Thoracic aorta endothelial cell (primary cell): ENCODE measurements around the gene PCDHGA4. TPM values are rescaled to one million over a fixed set of nuclear protein-coding genes. Genes with fewer than 3 reads are reported as not detected.

Experiments used
- total RNA-seq: library from RNA; depleted of rRNA; stranded (reverse); fragments of >200 nt; gene quantifications from 2 replicates; pipeline ENCODE4 v1.2.3, GENCODE V29; 2012

Gene PCDHGA4
- total RNA-seq, 1 donor = 2.2 TPM

GRCh38 chr5:141397756-141398551 is 43.1 kb downstream of the PCDHGA4 start, which contains the start of gene PCDHGB5:
PCDHGB5 (plus strand) TSS chr5:141397947; CDS start chr5:141398128, 181 bp downstream.

GRCh38 chr5:141402553-141403243 is 47.9 kb downstream of the PCDHGA4 start, which contains the start of gene PCDHGA9:
PCDHGA9 (plus strand) TSS chr5:141402778; CDS start chr5:141402953, 175 bp downstream.

Other genes starting within 250 kb of the PCDHGA4 start
- 0.07 and 0.13 TPM in 2 replicates for gene PCDHB4, start 233.2 kb upstream of the PCDHGA4 start, total RNA-seq
- 0.40 and 0.43 TPM in 2 replicates for gene PCDHB5, start 219.8 kb upstream of the PCDHGA4 start, total RNA-seq
- gene PCDHB6, start 205.0 kb upstream of the PCDHGA4 start, total RNA-seq = 0.07 TPM in 1 of 2 replicates, not detected in the other
- 0.22 and 0.40 TPM in 2 replicates for gene PCDHB7, start 182.4 kb upstream of the PCDHGA4 start, total RNA-seq
- 0.07 and 0.13 TPM in 2 replicates for gene PCDHB8, start 177.2 kb upstream of the PCDHGA4 start, total RNA-seq
- 0.07 and 0.13 TPM in 2 replicates for gene PCDHB16, start 172.6 kb upstream of the PCDHGA4 start, total RNA-seq
- 0.13 and 0.14 TPM in 2 replicates for gene PCDHB9, start 167.9 kb upstream of the PCDHGA4 start, total RNA-seq
- 0.22 and 0.66 TPM in 2 replicates for gene PCDHB10, start 162.7 kb upstream of the PCDHGA4 start, total RNA-seq
- 0.07 and 0.27 TPM in 2 replicates for gene PCDHB11, start 155.4 kb upstream of the PCDHGA4 start, total RNA-seq
- gene PCDHB12, start 146.3 kb upstream of the PCDHGA4 start, total RNA-seq = 0.07 and 0.27 TPM in 2 replicates
- 0.22 and 0.66 TPM in 2 replicates for gene PCDHB13, start 141.1 kb upstream of the PCDHGA4 start, total RNA-seq
- 0.14 and 0.53 TPM in 2 replicates for gene PCDHB14, start 131.7 kb upstream of the PCDHGA4 start, total RNA-seq
- gene PCDHB15, start 109.6 kb upstream of the PCDHGA4 start, total RNA-seq = 0.14 and 0.66 TPM in 2 replicates
- gene SLC25A2, start 51.0 kb upstream of the PCDHGA4 start, total RNA-seq = 0.27 and 0.50 TPM in 2 replicates
- 62.1 and 70.6 TPM in 2 replicates for gene TAF7, start 34.2 kb upstream of the PCDHGA4 start, total RNA-seq
- 0.22 and 0.40 TPM in 2 replicates for gene PCDHGA1, start 24.5 kb upstream of the PCDHGA4 start, total RNA-seq
- 1.1 and 1.2 TPM in 2 replicates for gene PCDHGA2, start 16.3 kb upstream of the PCDHGA4 start, total RNA-seq
- gene PCDHGA3, start 11.2 kb upstream of the PCDHGA4 start, total RNA-seq = 0.65 and 0.93 TPM in 2 replicates
- gene PCDHGB1, start 4.9 kb upstream of the PCDHGA4 start, total RNA-seq = 0.50 and 0.66 TPM in 2 replicates
- gene PCDHGB2, start 5.0 kb downstream of the PCDHGA4 start, total RNA-seq = 1.3 and 2.0 TPM in 2 replicates
- 0.72 and 1.1 TPM in 2 replicates for gene PCDHGA5, start 9.1 kb downstream of the PCDHGA4 start, total RNA-seq
- gene PCDHGB3, start 15.2 kb downstream of the PCDHGA4 start, total RNA-seq = 1.4 and 2.9 TPM in 2 replicates
- 2.1 and 2.9 TPM in 2 replicates for gene PCDHGA6, start 18.9 kb downstream of the PCDHGA4 start, total RNA-seq
- 0.65 and 2.0 TPM in 2 replicates for gene PCDHGA7, start 27.7 kb downstream of the PCDHGA4 start, total RNA-seq
- 5.6 and 9.7 TPM in 2 replicates for gene PCDHGB4, start 32.7 kb downstream of the PCDHGA4 start, total RNA-seq
- gene PCDHGA8, start 37.6 kb downstream of the PCDHGA4 start, total RNA-seq = 0.72 and 1.6 TPM in 2 replicates
- 9.1 and 13.4 TPM in 2 replicates for gene PCDHGB5, start 42.9 kb downstream of the PCDHGA4 start, total RNA-seq
- 4.3 and 4.6 TPM in 2 replicates for gene PCDHGA9, start 47.8 kb downstream of the PCDHGA4 start, total RNA-seq
- 2.9 and 3.3 TPM in 2 replicates for gene PCDHGB6, start 53.0 kb downstream of the PCDHGA4 start, total RNA-seq
- gene PCDHGA10, start 58.0 kb downstream of the PCDHGA4 start, total RNA-seq = 4.7 and 5.5 TPM in 2 replicates
- 9.4 and 9.8 TPM in 2 replicates for gene PCDHGB7, start 62.7 kb downstream of the PCDHGA4 start, total RNA-seq
- gene PCDHGA11, start 66.0 kb downstream of the PCDHGA4 start, total RNA-seq = 12.5 and 13.6 TPM in 2 replicates
- gene PCDHGA12, start 75.5 kb downstream of the PCDHGA4 start, total RNA-seq = 10.8 and 12.6 TPM in 2 replicates
- 13.3 and 19.6 TPM in 2 replicates for gene PCDHGC3, start 120.9 kb downstream of the PCDHGA4 start, total RNA-seq
- 1.3 and 1.9 TPM in 2 replicates for gene PCDHGC4, start 130.0 kb downstream of the PCDHGA4 start, total RNA-seq
- 1.1 and 1.3 TPM in 2 replicates for gene PCDHGC5, start 134.1 kb downstream of the PCDHGA4 start, total RNA-seq